H1 (cell line): ENCODE measurements around the gene KRTAP10-4. TPM values are rescaled to one million over a fixed set of nuclear protein-coding genes. Genes with fewer than 3 reads are reported as not detected.

Source experiments
- GABPA ChIP-seq: IDR thresholded peaks from 2 replicates; pipeline ENCODE4 v1.6.1; 2011; ENCODE audit warnings: mild to moderate bottlenecking, low read length, moderate library complexity, borderline replicate concordance; ENCODE audit not compliant: insufficient read depth
- POLR2A ChIP-seq, 2 experiments: IDR thresholded peaks; 1 replicate in 1 of 2; 2 replicates in 1 of 2; pipeline ENCODE4 v1.6.1; 2011; ENCODE audit warnings: low read depth in 2 of 2, low read length in 2 of 2, mild to moderate bottlenecking in 2 of 2; ENCODE audit errors: control extremely low read depth in 1 of 2
- polyA plus RNA-seq, 7 experiments: library from polyadenylated mRNA; depleted of rRNA in 3 of 7; stranded (reverse) in 5 of 7; unstranded in 2 of 7; fragments of >200 nt in 5 of 7; fragments of 200-250 nt in 2 of 7; gene quantifications; 1 replicate in 5 of 7; 2 replicates in 1 of 7; 4 replicates in 1 of 7; pipeline versions ENCODE4 v1.2.1 to v1.2.3, GENCODE V29; 2011 to 2013; ENCODE audit warnings: missing spikeins in 2 of 7, mixed read lengths in 2 of 7
- total RNA-seq: library from RNA; stranded (reverse); fragmentation: NEBNext Ultra II Directional; extraction: Animal tissue kit (Norgen Biotek cat#: 25700); gene quantifications from 2 replicates; pipeline ENCODE4 v1.2.1, GENCODE V29; 2021

KRTAP10-4 gene
- total and polyA plus RNA-seq, 2 of the 8 experiments (the other 6 are each of a cell fraction or from before 2014, with no cell fraction given): not detected

GRCh38 chr21:44571296-44571695, 2.2 kb upstream of the KRTAP10-4 start (continued):
- TF ChIP-seq GABPA (no peak), POLR2A (IDR thresholded peaks at IDR 0.05; ENCODE audit: control extremely low read depth in 1 of 2, low read depth in 2 of 2, low read length in 2 of 2) (no peak)
